ENCODE data around the gene PTTG1. TPM values are rescaled to one million over a fixed set of nuclear protein-coding genes. Genes with fewer than 3 reads are reported as not detected.
"Not testable (repeated sequence)": the region's sequence is repeated elsewhere in the genome, so short reads cannot be mapped to it uniquely, and the experiment has no call there.

The PTTG1 gene
- polyA plus RNA-seq, 1 donor (not counting 4 experiments of a cell fraction or from before 2014, with no cell fraction given): 112 TPM

DNA sequence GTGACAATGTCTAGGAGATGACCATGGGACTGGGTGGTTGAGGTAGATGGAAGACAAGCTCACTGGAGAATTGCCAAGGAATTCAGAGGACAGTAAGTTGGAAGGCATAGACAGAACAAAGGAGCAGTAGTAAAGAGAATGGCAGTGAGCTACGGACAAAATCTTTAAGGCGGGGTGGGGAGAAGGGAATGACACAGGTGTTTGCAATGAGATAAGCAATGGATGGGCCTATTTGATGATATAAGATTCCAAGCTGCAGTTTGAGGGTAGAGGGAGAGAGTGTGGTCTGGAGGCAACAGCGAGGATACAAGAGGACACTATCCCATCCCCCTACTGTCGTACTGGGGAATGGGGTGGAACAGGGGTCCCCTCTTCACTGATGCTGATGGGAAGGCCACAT lies 14.4 kb downstream of the PTTG1 start:
- Histone ChIP-seq H3K9ac (ENCODE audit: control insufficient read depth, extremely low read depth, insufficient read depth, low read length) (no peak overlapping the region), H3K79me2 (ENCODE audit: control insufficient read depth, insufficient read depth, low read length) (no peaks in the 10 kb centered on the region), H3K4me2 (ENCODE audit: control insufficient read depth, extremely low read depth, insufficient read depth, low read depth, low read length) (no peak overlapping the region), H4K20me1 (ENCODE audit: control insufficient read depth, extremely low read depth, insufficient read depth, low read length) (no peaks in the 10 kb centered on the region), H2AFZ (ENCODE audit: control insufficient read depth, low read length) (no peak overlapping the region), H3K27me3 (ENCODE audit: control insufficient read depth, extremely low read depth, insufficient read depth, low read length) (no peaks in the 10 kb centered on the region), H3K36me3 (ENCODE audit: control insufficient read depth in 2 of 2, extremely low read depth in 1 of 2, insufficient read depth in 2 of 2, low read length in 2 of 2) (no peaks in the 10 kb centered on the region), H3K9me1 (ENCODE audit: control insufficient read depth, extremely low read depth, insufficient read depth, low read length) (no peaks in the 10 kb centered on the region), H3K4me1 (ENCODE audit: control insufficient read depth, extremely low read depth, insufficient read depth, low read length) (peaks cover 18% of the 10 kb centered on the region), H3K27ac (ENCODE audit: control insufficient read depth, insufficient read depth, low read length) (no peak overlapping the region), H3K4me3 (ENCODE audit: control insufficient read depth in 2 of 3, extremely low read depth in 1 of 3, insufficient read depth in 2 of 3, low read depth in 1 of 3, low read length in 3 of 3) (no peak overlapping the region), H3K9me3 (ENCODE audit: control insufficient read depth, low read depth, low read length) (no peaks in the 10 kb centered on the region)
- FAIRE-seq (no peak), DNase-seq (ENCODE audit: low read depth, low spot score) (no peak)
- TF ChIP-seq EZH2 (IDR thresholded peaks at IDR 0.05; ENCODE audit: low read length): no peak
- TF ChIP-seq, protein P1, sequence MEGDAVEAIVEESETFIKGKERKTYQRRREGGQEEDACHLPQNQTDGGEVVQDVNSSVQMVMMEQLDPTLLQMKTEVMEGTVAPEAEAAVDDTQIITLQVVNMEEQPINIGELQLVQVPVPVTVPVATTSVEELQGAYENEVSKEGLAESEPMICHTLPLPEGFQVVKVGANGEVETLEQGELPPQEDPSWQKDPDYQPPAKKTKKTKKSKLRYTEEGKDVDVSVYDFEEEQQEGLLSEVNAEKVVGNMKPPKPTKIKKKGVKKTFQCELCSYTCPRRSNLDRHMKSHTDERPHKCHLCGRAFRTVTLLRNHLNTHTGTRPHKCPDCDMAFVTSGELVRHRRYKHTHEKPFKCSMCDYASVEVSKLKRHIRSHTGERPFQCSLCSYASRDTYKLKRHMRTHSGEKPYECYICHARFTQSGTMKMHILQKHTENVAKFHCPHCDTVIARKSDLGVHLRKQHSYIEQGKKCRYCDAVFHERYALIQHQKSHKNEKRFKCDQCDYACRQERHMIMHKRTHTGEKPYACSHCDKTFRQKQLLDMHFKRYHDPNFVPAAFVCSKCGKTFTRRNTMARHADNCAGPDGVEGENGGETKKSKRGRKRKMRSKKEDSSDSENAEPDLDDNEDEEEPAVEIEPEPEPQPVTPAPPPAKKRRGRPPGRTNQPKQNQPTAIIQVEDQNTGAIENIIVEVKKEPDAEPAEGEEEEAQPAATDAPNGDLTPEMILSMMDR (optimal IDR thresholded peaks at IDR 0.05 in 1 of 3, IDR thresholded peaks at IDR 0.05 in 1 of 3, conservative IDR thresholded peaks at IDR 0.05 in 1 of 3; ENCODE audit: extremely low read depth in 1 of 3, insufficient read depth in 2 of 3, low read length in 3 of 3): no peak
- dilution Hi-C loops (cut with MboI; ENCODE audit: extremely low pct_ligation_motif_present, low sequenced_read_pairs): no loop called here

DNA sequence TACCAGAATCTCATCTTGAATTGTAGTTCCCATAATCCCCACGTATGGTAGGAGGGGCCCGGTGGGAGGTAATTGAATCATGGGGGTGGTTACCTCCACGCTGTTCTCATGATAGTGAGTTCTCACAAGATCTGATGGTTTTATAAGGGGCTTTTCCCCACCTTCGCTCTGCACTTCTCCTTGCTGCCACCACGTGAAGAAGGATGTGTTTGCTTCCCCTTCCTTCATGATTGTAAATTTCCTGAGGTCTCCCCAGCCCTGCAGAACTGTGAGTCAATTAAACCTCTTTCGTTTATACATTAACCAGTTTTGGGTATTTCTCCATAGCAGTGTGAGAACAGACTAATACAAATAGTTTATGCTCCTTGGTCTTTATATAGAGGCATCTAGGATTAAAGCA lies 15.0 kb downstream of the PTTG1 start:
- H3K36me3 ChIP-seq (ENCODE audit: control insufficient read depth in 2 of 2, extremely low read depth in 1 of 2, insufficient read depth in 2 of 2, low read length in 2 of 2); DNase-seq (ENCODE audit: low read depth, low spot score); H4K20me1 ChIP-seq (ENCODE audit: control insufficient read depth, extremely low read depth, insufficient read depth, low read length); H2AFZ ChIP-seq (ENCODE audit: control insufficient read depth, low read length); H3K79me2 ChIP-seq (ENCODE audit: control insufficient read depth, insufficient read depth, low read length); H3K9me1 ChIP-seq (ENCODE audit: control insufficient read depth, extremely low read depth, insufficient read depth, low read length); H3K4me3 ChIP-seq (ENCODE audit: control insufficient read depth in 2 of 3, extremely low read depth in 1 of 3, insufficient read depth in 2 of 3, low read depth in 1 of 3, low read length in 3 of 3); H3K9me3 ChIP-seq (ENCODE audit: control insufficient read depth, low read depth, low read length); H3K27ac ChIP-seq (ENCODE audit: control insufficient read depth, insufficient read depth, low read length); H3K27me3 ChIP-seq (ENCODE audit: control insufficient read depth, extremely low read depth, insufficient read depth, low read length); H3K4me2 ChIP-seq (ENCODE audit: control insufficient read depth, extremely low read depth, insufficient read depth, low read depth, low read length); H3K9ac ChIP-seq (ENCODE audit: control insufficient read depth, extremely low read depth, insufficient read depth, low read length); FAIRE-seq; dilution Hi-C loops (cut with MboI; ENCODE audit: extremely low pct_ligation_motif_present, low sequenced_read_pairs): not testable (repeated sequence)
- peaks cover 18% of the 10 kb centered on the region for H3K4me1 ChIP-seq (ENCODE audit: control insufficient read depth, extremely low read depth, insufficient read depth, low read length)

DNA sequence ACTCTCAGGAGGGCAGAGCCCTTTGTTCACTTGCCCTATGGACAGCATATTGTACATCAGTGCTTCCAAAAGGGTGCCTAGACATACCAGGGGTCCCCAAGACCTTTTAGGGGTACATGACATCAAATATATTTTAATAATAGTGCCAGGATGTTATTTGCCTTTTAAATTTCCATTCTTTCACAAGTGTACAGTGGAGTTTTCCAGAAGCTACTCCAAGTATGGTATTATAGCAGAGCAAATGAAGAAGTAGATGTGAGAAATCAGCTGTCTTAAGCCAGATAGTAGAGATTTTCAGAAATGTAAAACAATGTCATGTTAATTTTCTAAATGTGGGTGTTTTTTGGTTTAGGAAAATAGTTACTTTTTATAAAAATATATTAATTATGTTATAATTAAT lies 15.6 kb downstream of the PTTG1 start:
- H3K9ac ChIP-seq (ENCODE audit: control insufficient read depth, extremely low read depth, insufficient read depth, low read length): no peak overlapping the region
- dilution Hi-C loops (cut with MboI; ENCODE audit: extremely low pct_ligation_motif_present, low sequenced_read_pairs): no loop called here
- H3K9me1 ChIP-seq (ENCODE audit: control insufficient read depth, extremely low read depth, insufficient read depth, low read length): no peaks in the 10 kb centered on the region
- H4K20me1 ChIP-seq (ENCODE audit: control insufficient read depth, extremely low read depth, insufficient read depth, low read length): no peaks in the 10 kb centered on the region
- H3K79me2 ChIP-seq (ENCODE audit: control insufficient read depth, insufficient read depth, low read length): no peaks in the 10 kb centered on the region
- peaks cover 18% of the 10 kb centered on the region for H3K4me1 ChIP-seq (ENCODE audit: control insufficient read depth, extremely low read depth, insufficient read depth, low read length)
- TF ChIP-seq EZH2 (IDR thresholded peaks at IDR 0.05; ENCODE audit: low read length): no peak
- TF ChIP-seq, protein P1 (optimal IDR thresholded peaks at IDR 0.05 in 1 of 3, IDR thresholded peaks at IDR 0.05 in 1 of 3, conservative IDR thresholded peaks at IDR 0.05 in 1 of 3; ENCODE audit: extremely low read depth in 1 of 3, insufficient read depth in 2 of 3, low read length in 3 of 3): no peak
- no peak overlapping the region for H3K4me3 ChIP-seq (ENCODE audit: control insufficient read depth in 2 of 3, extremely low read depth in 1 of 3, insufficient read depth in 2 of 3, low read depth in 1 of 3, low read length in 3 of 3)
- no peak overlapping the region for H2AFZ ChIP-seq (ENCODE audit: control insufficient read depth, low read length)
- FAIRE-seq: no peak
- no peaks in the 10 kb centered on the region for H3K36me3 ChIP-seq (ENCODE audit: control insufficient read depth in 2 of 2, extremely low read depth in 1 of 2, insufficient read depth in 2 of 2, low read length in 2 of 2)
- no peak for DNase-seq (ENCODE audit: low read depth, low spot score)
- no peak overlapping the region for H3K4me2 ChIP-seq (ENCODE audit: control insufficient read depth, extremely low read depth, insufficient read depth, low read depth, low read length)
- H3K9me3 ChIP-seq (ENCODE audit: control insufficient read depth, low read depth, low read length): no peaks in the 10 kb centered on the region
- no peaks in the 10 kb centered on the region for H3K27me3 ChIP-seq (ENCODE audit: control insufficient read depth, extremely low read depth, insufficient read depth, low read length)
- H3K27ac ChIP-seq (ENCODE audit: control insufficient read depth, insufficient read depth, low read length): no peak overlapping the region
